NCI-H187 treated with DMSO at 0.1 percent for 48 hours (cell line): Measurements from ENCODE around the gene AP4M1.

Experiments used
- DNase-seq: peaks from one replicate; lab custom pipeline; 2025; lab: John Stamatoyannopoulos, UW

The AP4M1 gene

GRCh38 chr7:100157334-100158228 is 56.1 kb downstream of the AP4M1 start:
- DNase-seq, result no peak
